ENCODE measurements around the gene SVOP.

DNA sequence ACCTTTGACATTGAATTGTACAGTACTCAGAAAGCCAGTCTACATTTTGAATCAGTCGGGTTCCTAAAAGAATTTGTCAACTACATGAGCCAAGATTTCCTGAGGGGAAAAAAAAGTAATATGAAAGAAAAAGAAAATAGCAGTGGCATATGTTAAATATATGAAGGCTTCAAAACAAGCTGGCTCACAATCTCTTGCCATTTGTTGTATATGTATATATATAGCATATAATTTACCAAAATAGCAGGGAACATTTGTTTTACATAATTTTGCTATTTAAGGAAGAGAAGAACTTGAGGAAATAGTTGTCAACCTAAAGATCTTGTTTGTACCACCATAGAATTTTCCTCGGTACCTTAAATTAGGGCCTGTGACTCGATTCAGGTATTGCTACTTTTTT lies 16.9 kb downstream of the SVOP start:
- TF ChIP-seq TAF1 (IDR thresholded peaks at IDR 0.05; ENCODE audit: borderline replicate concordance, insufficient read depth, low read length): no peak
- TF ChIP-seq, protein P1, sequence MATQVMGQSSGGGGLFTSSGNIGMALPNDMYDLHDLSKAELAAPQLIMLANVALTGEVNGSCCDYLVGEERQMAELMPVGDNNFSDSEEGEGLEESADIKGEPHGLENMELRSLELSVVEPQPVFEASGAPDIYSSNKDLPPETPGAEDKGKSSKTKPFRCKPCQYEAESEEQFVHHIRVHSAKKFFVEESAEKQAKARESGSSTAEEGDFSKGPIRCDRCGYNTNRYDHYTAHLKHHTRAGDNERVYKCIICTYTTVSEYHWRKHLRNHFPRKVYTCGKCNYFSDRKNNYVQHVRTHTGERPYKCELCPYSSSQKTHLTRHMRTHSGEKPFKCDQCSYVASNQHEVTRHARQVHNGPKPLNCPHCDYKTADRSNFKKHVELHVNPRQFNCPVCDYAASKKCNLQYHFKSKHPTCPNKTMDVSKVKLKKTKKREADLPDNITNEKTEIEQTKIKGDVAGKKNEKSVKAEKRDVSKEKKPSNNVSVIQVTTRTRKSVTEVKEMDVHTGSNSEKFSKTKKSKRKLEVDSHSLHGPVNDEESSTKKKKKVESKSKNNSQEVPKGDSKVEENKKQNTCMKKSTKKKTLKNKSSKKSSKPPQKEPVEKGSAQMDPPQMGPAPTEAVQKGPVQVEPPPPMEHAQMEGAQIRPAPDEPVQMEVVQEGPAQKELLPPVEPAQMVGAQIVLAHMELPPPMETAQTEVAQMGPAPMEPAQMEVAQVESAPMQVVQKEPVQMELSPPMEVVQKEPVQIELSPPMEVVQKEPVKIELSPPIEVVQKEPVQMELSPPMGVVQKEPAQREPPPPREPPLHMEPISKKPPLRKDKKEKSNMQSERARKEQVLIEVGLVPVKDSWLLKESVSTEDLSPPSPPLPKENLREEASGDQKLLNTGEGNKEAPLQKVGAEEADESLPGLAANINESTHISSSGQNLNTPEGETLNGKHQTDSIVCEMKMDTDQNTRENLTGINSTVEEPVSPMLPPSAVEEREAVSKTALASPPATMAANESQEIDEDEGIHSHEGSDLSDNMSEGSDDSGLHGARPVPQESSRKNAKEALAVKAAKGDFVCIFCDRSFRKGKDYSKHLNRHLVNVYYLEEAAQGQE (IDR thresholded peaks at IDR 0.05; ENCODE audit: insufficient read depth in 1 of 2, low read depth in 2 of 2, low read length in 2 of 2): no peak
- TF ChIP-seq POLR2AphosphoS5 (IDR thresholded peaks at IDR 0.05; ENCODE audit: low read depth, low read length): no peak
- no peak for TF ChIP-seq SIN3A (IDR thresholded peaks at IDR 0.05; ENCODE audit: borderline replicate concordance, insufficient read depth, low read length)
- TF ChIP-seq FOXP2 (optimal IDR thresholded peaks at IDR 0.05; ENCODE audit: borderline replicate concordance, extremely low read depth, extremely low read length, insufficient read depth): no peak

All from PFSK-1 (cell line).